HepG2 (cell line): Measurements from ENCODE around the gene ADAM8. TPM values are rescaled to one million over a fixed set of nuclear protein-coding genes. Genes with fewer than 3 reads are reported as not detected.

Experiments
- ATAC-seq: fragments of 200-7000 bp; cut with Tn5 transposase; 3 replicates; pipeline ENCODE4 v1.9.1; 2020; ENCODE audit warnings: mild to moderate bottlenecking, moderate library complexity
- BruUV-seq: library from RNA; stranded (reverse); fragments of 400-500 nt; replicated peaks from 2 replicates; lab custom pipeline; 2021; lab: Mats Ljungman, UMichigan
- CTCF ChIA-PET: fragments of 300-600 bp; formaldehyde crosslinking; extraction: SDS; loops from one replicate; lab custom pipeline; 2021; ENCODE audit warnings: low total read pairs, inconsistent platforms, low intra/inter-chr PET ratio; lab: Yijun Ruan, JAX
- POLR2A ChIA-PET: fragments of 350-600 bp; sonication (Branson Sonifier 250); formaldehyde crosslinking; loops from one replicate; lab custom pipeline; 2020; ENCODE audit warnings: antibody characterized with exemption, inconsistent platforms; lab: Yijun Ruan, JAX
- DNase-seq: peaks from one replicate; pipeline ENCODE4 v3.0.0-alpha.2; 2015; ENCODE audit warnings: low spot score
- FAIRE-seq: peaks from 3 replicates; lab custom pipeline; 2011; peaks lifted over from hg19 to GRCh38; lab: Jason Lieb, UNC
- H2AFZ ChIP-seq: one replicate; pipeline ENCODE4 v1.6.1; 2011; ENCODE audit warnings: low read length, inconsistent platforms
- H3K27ac ChIP-seq: fragments of 300-600 bp; 3 replicates; pipeline ENCODE4 v1.8.0; 2011; ENCODE audit warnings: mixed run types, mild to moderate bottlenecking, mixed read lengths, low read length, inconsistent platforms; ENCODE audit not compliant: insufficient read depth; ENCODE audit errors: extremely low read length
- H3K27me3 ChIP-seq, 2 experiments: fragments of 200-600 bp in 1 of 2; 2 replicates in 1 of 2; 3 replicates in 1 of 2; pipeline versions ENCODE4 v1.6.0 to v1.8.0; 2011; ENCODE audit warnings: low read length in 2 of 2, mild to moderate bottlenecking in 2 of 2, moderate library complexity in 2 of 2, inconsistent platforms in 1 of 2; ENCODE audit not compliant: insufficient read depth in 2 of 2, control insufficient read depth in 1 of 2
- H3K36me3 ChIP-seq, 2 experiments: fragments of 200-600 bp in 1 of 2; replicated peaks in 1 of 2; 2 replicates in 1 of 2; 3 replicates in 1 of 2; pipeline versions ENCODE4 v1.5.1 to v1.8.0; 2011; ENCODE audit warnings: low read length in 2 of 2, inconsistent platforms in 1 of 2; ENCODE audit not compliant: insufficient read depth in 2 of 2, control insufficient read depth in 1 of 2
- H3K4me1 ChIP-seq: 2 replicates; pipeline ENCODE4 v1.5.1; 2012; ENCODE audit warnings: low read length, inconsistent platforms; ENCODE audit not compliant: insufficient read depth
- H3K4me2 ChIP-seq: 2 replicates; pipeline ENCODE4 v1.6.0; 2011; ENCODE audit warnings: low read depth, low read length, inconsistent platforms
- H3K4me3 ChIP-seq, 3 experiments: fragments of 200-600 bp in 1 of 3; sonication (generic), shearing (Covaris generic) in 1 of 3; replicated peaks in 1 of 3; 2 replicates each; pipeline ENCODE4 v1.5.1; 2011 to 2016; ENCODE audit warnings: low read length in 3 of 3, inconsistent platforms in 2 of 3, low read depth in 2 of 3, mild to moderate bottlenecking in 2 of 3, control low read depth in 1 of 3, mixed read lengths in 1 of 3; ENCODE audit not compliant: insufficient read depth in 1 of 3
- H3K79me2 ChIP-seq: one replicate; pipeline ENCODE4 v1.6.1; 2011; ENCODE audit warnings: low read length, inconsistent platforms; ENCODE audit not compliant: insufficient read depth
- H3K9ac ChIP-seq: 2 replicates; pipeline ENCODE4 v1.6.0; 2011; ENCODE audit warnings: mild to moderate bottlenecking, low read depth, low read length, inconsistent platforms; ENCODE audit not compliant: insufficient read depth
- H3K9me3 ChIP-seq: 2 replicates; pipeline ENCODE4 v1.5.1; 2012; ENCODE audit warnings: mild to moderate bottlenecking, low read length
- H4K20me1 ChIP-seq: 2 replicates; pipeline ENCODE4 v1.6.0; 2011; ENCODE audit warnings: inconsistent platforms, mild to moderate bottlenecking, low read length, moderate library complexity; ENCODE audit not compliant: insufficient read depth
- MAFG ChIP-seq: sonication (generic); formaldehyde crosslinking; IDR thresholded peaks from 2 replicates; pipeline ENCODE4 v1.5.1; 2020; ENCODE audit warnings: mild to moderate bottlenecking, missing genetic modification reagents
- ZNF672 ChIP-seq: sonication (generic); formaldehyde crosslinking; IDR thresholded peaks from 2 replicates; pipeline ENCODE4 v1.8.1; 2022; ENCODE audit warnings: missing genetic modification reagents
- WGBS: methylation state at CpG from one replicate; pipeline ENCODE4 v1.1.6; 2017; ENCODE audit warnings: low lambda C conversion rate; 5-methylcytosine and 5-hydroxymethylcytosine counted together
- in situ Hi-C: cut with HindIII; loops from 2 replicates; pipeline ENCODE4 v1.10.0; 2017; ENCODE audit warnings: low pct_unique_long_range_greater_than_20kb; ENCODE audit not compliant: extremely low pct_ligation_motif_present
- intact Hi-C: fragments of 100-400 bp; cut with micrococcal nuclease; formaldehyde crosslinking; loops from one replicate; pipeline ENCODE4 v1.10.0; 2022; ENCODE audit not compliant: unreplicated experiment
- polyA plus RNA-seq, 8 experiments: library from polyadenylated mRNA; depleted of rRNA in 3 of 8; stranded (reverse) in 7 of 8; unstranded in 1 of 8; fragments of >200 nt; fragmentation: Illumina TruSeq in 4 of 8; extraction: Trizol in 4 of 8; gene quantifications; 2 replicates each; pipeline versions ENCODE4 v1.2.1 to v1.2.3, GENCODE V29; 2011 to 2016; ENCODE audit warnings: low read depth in 4 of 8, missing spikeins in 1 of 8, mixed read lengths in 1 of 8; ENCODE audit not compliant: insufficient read depth in 1 of 8
- total RNA-seq, 5 experiments: library from RNA; depleted of rRNA; stranded (reverse); fragments of >200 nt; fragmentation: Illumina TruSeq; extraction: Trizol; gene quantifications; 2 replicates each; pipeline ENCODE4 v1.2.3, GENCODE V29; 2016; ENCODE audit warnings: low read depth in 1 of 5
- TF ChIP-seq, protein P1 (sequence below): sonication (generic); formaldehyde crosslinking; IDR thresholded peaks from 2 replicates; pipeline ENCODE4 v1.4.0; 2020; ENCODE audit warnings: mild to moderate bottlenecking, missing genetic modification reagents

The ADAM8 gene
- total and polyA plus RNA-seq, 2 of the 13 experiments (the other 11 are each of a cell fraction or from before 2014, with no cell fraction given) = 0.24 to 0.93 TPM

DNA sequence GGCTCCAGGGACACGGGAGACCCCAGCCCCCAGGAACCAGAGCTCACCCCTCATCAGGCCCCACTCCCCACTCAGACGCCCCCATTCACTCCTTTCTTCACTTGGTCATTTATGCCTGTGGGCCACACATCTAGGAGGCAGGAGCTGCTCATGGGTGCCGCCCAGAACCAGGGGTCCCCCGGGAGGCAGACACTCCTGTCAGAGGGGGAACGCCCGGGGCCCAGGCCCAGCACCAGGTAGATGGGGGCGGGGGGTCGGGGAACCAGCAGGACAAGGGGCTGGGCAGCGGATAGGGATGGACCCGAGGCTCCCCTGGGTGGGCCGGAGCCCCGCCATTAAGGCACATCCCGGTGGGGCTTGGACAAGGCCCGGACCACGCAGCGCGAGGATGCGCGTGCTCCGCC, 48.2 kb upstream of the ADAM8 start:
- BruUV-seq = no TSS peak
- TF ChIP-seq MAFG (CRISPR knock-in tag) (0 out of 2 replicates have a peak, but pooled peaks have one; percentile 13), ZNF672 (CRISPR knock-in tag) (no peak)
- TF ChIP-seq, protein P1, sequence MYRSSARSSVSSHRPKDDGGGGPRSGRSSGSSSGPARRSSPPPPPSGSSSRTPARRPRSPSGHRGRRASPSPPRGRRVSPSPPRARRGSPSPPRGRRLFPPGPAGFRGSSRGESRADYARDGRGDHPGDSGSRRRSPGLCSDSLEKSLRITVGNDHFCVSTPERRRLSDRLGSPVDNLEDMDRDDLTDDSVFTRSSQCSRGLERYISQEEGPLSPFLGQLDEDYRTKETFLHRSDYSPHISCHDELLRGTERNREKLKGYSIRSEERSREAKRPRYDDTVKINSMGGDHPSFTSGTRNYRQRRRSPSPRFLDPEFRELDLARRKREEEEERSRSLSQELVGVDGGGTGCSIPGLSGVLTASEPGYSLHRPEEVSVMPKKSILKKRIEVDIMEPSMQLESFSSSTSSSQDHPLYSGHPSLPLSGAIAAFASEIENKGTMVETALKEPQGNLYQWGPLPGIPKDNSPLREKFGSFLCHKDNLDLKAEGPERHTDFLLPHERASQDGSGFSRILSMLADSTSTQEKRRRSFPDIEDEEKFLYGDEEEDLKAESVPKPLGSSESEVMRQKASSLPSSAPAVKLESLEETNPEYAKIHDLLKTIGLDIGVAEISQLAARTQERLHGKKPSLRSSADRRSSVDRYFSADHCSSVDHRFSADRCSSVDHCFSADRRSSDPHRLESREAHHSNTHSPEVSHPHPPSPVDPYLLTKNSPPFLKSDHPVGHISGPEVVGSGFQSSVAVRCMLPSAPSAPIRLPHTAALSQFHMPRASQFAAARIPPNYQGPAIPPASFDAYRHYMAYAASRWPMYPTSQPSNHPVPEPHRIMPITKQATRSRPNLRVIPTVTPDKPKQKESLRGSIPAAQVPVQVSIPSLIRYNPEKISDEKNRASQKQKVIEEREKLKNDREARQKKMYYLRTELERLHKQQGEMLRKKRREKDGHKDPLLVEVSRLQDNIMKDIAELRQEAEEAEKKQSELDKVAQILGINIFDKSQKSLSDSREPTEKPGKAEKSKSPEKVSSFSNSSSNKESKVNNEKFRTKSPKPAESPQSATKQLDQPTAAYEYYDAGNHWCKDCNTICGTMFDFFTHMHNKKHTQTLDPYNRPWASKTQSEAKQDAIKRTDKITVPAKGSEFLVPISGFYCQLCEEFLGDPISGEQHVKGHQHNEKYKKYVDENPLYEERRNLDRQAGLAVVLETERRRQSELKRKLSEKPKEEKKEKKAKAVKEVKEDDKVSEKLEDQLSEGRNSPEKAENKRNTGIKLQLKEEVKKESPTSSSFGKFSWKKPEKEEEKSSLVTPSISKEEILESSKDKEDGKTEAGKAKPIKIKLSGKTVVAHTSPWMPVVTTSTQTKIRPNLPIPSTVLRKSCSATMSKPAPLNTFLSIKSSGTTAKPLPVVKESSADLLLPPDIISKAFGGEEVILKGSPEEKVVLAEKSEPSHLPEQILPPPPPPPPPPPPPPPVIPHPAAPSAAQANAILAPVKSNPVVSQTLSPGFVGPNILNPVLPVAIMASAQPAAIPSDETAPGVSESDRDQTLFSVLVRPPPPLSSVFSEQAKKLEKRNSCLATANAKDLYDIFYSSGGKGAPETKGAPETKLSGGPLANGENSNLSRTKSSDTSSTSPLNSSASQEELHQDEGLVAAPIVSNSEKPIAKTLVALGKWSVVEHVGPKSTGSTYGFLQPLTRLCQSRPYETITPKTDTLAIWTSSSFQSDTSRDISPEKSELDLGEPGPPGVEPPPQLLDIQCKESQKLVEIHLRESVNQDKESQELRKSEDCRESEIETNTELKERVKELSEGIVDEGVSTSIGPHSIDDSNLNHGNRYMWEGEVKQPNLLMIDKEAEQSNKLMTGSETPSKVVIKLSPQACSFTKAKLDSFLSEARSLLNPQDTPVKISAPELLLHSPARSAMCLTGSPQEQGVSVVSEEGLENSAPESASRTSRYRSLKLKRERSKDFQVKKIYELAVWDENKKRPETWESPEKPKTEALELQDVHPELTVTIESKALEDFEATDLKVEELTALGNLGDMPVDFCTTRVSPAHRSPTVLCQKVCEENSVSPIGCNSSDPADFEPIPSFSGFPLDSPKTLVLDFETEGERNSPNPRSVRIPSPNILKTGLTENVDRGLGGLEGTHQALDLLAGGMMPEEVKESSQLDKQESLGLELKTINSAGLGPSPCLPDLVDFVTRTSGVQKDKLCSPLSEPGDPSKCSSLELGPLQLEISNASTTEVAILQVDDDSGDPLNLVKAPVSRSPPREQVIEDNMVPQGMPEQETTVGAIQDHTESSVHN = no peak
- intact Hi-C loops = loop anchor here (10.0 kb wide), 1 partner anchor 50 kb away; the partner anchor contains the start of genes ECHS1 and PAOX
- no peaks in the 10 kb centered on the region for H3K79me2 ChIP-seq
- no peak overlapping the region for H2AFZ ChIP-seq
- no peak overlapping the region for H3K9ac ChIP-seq
- peak overlapping the region; percentile 55 to 74 (median 61); a peak in 3 of 6 replicates for H3K4me3 ChIP-seq
- peaks cover 5 to 47% of the 10 kb centered on the region in 2 experiments for H3K27me3 ChIP-seq
- ChIA-PET POLR2A (interaction anchor here (0.7 to 2.6 kb wide), 8 partner anchors 11 to 53 kb away, joined by 3 to 18 read pairs (median 4); partner anchors contain the start of genes CALY, ECHS1, FUOM and PRAP1), CTCF (no interaction called here)
- no peak for FAIRE-seq
- H3K36me3 ChIP-seq = no peaks in the 10 kb centered on the region
- in situ Hi-C loops = no loop called here
- peaks cover 29% of the 10 kb centered on the region for H3K4me1 ChIP-seq
- DNase-seq = no peak
- WGBS = no CpG with 5 or more reads among the region's 20 CpGs
- H3K4me2 ChIP-seq = peak overlapping the region; percentile 83
- peak; percentile 4; the same call in 2 of the 3 replicates for ATAC-seq
- no peaks in the 10 kb centered on the region for H3K9me3 ChIP-seq
- H4K20me1 ChIP-seq = no peaks in the 10 kb centered on the region
- H3K27ac ChIP-seq = no peak overlapping the region
